HEK293 (cell line): Measurements from ENCODE around the gene PEX6.

Source experiments
- CTCF ChIA-PET: fragments of 350-600 bp; formaldehyde crosslinking; extraction: SDS; loops from one replicate; lab custom pipeline; 2021; ENCODE audit warnings: antibody characterized with exemption; lab: Yijun Ruan, JAX
- POLR2A ChIA-PET: fragments of 300-600 bp; formaldehyde crosslinking; extraction: SDS; loops from one replicate; lab custom pipeline; 2020; ENCODE audit warnings: antibody characterized with exemption, inconsistent platforms; lab: Yijun Ruan, JAX
- H3K27ac ChIP-seq: fragments of 200-500 bp; sonication (Bioruptor generic); 2 replicates; pipeline ENCODE4 v1.5.1; 2014; ENCODE audit warnings: low read depth, low read length, control low read depth, inconsistent platforms; ENCODE audit errors: extremely low read depth
- H3K36me3 ChIP-seq, 2 experiments: fragments of 200-500 bp in 1 of 2; sonication (Bioruptor generic) in 1 of 2; 1 replicate in 1 of 2; 2 replicates in 1 of 2; pipeline ENCODE4 v1.5.1; 2014 to 2017; ENCODE audit warnings: inconsistent platforms in 2 of 2, low read length in 2 of 2; ENCODE audit not compliant: control insufficient read depth in 2 of 2, insufficient read depth in 1 of 2
- H3K4me1 ChIP-seq: fragments of 200-500 bp; sonication (Bioruptor generic); 2 replicates; pipeline ENCODE4 v1.5.1; 2014; ENCODE audit warnings: mild to moderate bottlenecking, low read length, inconsistent platforms; ENCODE audit not compliant: control insufficient read depth, insufficient read depth
- H3K4me3 ChIP-seq: 2 replicates; pipeline ENCODE4 v1.5.1; 2011; ENCODE audit warnings: low read depth, mild to moderate bottlenecking, control low read depth, low read length, moderate library complexity
- H3K9me3 ChIP-seq: fragments of 200-500 bp; sonication (Bioruptor generic); 2 replicates; pipeline ENCODE4 v1.5.1; 2014; ENCODE audit warnings: low read depth, low read length, inconsistent platforms; ENCODE audit not compliant: control insufficient read depth, insufficient read depth
- ZBTB17 ChIP-seq: fragments of 450-650 bp; formaldehyde crosslinking; IDR thresholded peaks from 2 replicates; pipeline ENCODE4 v1.5.1; 2016; ENCODE audit warnings: missing biosample characterization, missing genetic modification characterization
- ZNF335 ChIP-seq: fragments of 450-650 bp; formaldehyde crosslinking; conservative IDR thresholded peaks from 2 replicates; pipeline ENCODE4 v1.5.1; 2016; ENCODE audit warnings: missing biosample characterization, missing genetic modification characterization
- ZNF701 ChIP-seq: fragments of 450-650 bp; formaldehyde crosslinking; IDR thresholded peaks from 2 replicates; pipeline ENCODE4 v1.5.1; 2016; ENCODE audit warnings: missing biosample characterization, missing genetic modification characterization

PEX6 gene

DNA sequence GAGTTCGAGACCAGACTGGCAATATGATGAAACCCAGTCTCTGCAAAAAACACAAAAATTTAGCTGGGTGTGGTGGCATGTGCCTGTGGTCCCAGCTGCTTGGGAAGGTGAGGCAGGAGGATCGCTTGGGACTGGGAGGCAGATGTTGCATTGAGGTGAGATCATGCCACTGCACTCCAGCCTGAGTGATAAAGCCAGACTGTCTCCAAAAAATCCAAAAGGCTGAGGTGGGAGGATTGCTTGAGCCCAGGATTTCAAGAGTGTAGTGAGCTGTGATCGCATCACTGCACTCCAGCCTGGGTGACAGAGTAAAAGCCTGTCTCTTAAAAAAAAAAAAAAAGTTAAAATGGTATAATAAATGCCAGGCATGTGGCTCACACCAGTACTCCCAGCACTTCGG is 64.4 kb downstream of the PEX6 start:
- Histone ChIP-seq H3K27ac (no peak overlapping the region), H3K9me3 (no peaks in the 10 kb centered on the region), H3K4me1 (no peaks in the 10 kb centered on the region), H3K36me3 (no peaks in the 10 kb centered on the region), H3K4me3 (no peak overlapping the region)
- CTCF ChIA-PET = interaction anchor here (0.6 to 1.9 kb wide), 6 partner anchors 9 to 229 kb away, joined by 3 to 11 read pairs (median 8); partner anchors contain the start of gene CNPY3
- TF ChIP-seq ZNF701 (tag by site-specific recombination) = no peak
- peak; percentile 58 for TF ChIP-seq ZBTB17 (tag by site-specific recombination)
- peak; percentile 40; the same call in 1 of the 2 replicates for TF ChIP-seq ZNF335 (tag by site-specific recombination)
- POLR2A ChIA-PET = interaction anchor here (0.7 to 2.6 kb wide), 4 partner anchors 15 to 402 kb away, joined by 3 to 18 read pairs (median 6); partner anchors contain the start of genes CNPY3 and KLHDC3
